ENCODE data around the gene FBXO42.
"Not testable (repeated sequence)": the region's sequence is repeated elsewhere in the genome, so short reads cannot be mapped to it uniquely, and the experiment has no call there.

FBXO42 gene

GRCh38 chr1:16241221-16241708 is 111.0 kb downstream of the FBXO42 start:
- DNase-seq, result no peak

DNA sequence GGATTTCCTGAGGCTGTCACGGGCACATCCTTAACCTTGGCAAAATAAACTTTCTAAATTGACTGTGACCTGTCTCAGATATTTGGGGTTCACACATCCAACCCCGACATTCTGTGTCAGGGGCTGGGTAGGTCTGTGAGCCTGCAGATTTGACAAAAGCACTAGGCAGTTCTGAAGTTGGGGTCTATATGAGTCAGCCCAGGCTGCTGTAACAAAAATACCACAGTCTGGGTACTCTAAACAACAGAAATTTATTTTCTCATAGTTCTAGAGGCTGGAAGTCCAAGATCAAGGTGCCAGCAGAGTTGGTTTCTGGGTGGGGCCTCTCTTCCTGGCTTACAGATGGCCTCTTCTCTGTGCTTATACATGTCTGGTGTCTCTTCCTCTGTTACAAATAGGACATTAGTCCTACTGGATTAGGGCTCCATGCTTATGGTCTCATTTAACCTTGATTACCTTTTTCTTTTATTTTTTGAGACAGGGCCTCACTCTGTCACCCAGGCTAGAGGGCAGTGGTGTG is 112.2 kb downstream of the FBXO42 start:
- no peak for DNase-seq

DNA sequence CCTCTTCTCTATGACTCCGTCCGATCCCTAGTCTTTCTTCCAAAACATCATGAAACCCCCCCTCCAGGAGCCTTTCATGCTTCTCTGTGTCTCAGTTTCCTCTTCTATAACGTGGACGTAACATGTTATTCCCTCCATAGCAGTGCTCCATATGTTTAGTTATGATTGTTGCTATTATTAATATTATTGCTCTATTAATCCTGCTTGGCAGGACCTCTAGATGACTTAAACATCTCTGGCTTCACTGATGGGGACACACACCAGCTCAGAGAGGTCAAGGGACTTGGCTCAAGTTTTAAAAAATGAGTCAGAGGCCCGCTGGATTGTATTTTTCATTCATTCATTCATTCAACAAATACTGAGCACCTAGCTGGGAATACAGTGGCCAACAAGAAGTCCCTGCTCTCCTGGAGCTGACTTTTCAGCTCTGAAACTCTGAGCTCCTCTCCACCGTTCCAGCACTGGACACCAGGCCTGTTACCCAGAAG is 114.9 kb downstream of the FBXO42 start:
- no peak for DNase-seq

- peak; percentile 91 for DNase-seq
Observed at GRCh38 chr1:16236511-16237342, 115.6 kb downstream of the FBXO42 start, which contains the start of gene CPLANE2. Gene CPLANE2, minus strand, starts transcription at chr1:16237183. Its CDS starts 441 bp downstream, at chr1:16236742.

DNA sequence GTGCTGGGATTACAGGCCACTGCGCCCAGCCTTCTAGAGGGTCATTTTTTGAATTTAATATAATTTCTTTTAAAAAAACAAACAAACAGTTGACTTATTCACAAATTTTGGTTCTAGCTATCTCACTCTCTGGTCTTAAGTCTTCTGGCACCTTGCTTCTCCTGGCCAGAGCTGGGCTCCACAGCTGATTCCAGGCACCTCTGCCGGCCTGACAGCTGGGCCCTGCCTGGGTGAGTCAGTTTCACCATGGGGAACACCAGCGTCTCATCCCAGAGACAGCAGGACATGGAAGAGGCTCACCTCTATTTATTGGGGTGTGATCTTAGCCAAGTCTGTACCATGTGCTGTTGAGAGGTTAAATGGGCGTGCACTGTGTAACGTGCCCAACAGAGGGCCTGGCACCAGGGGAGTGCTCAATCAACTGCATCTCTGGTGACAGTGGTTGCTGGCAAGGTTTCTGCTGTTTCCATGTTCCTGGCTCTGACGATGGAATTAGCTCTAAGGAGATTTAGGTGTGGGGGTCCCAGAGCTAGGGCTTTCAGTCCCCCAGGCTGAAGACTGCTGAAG is 116.3 kb downstream of the FBXO42 start:
- DNase-seq, result peak; percentile 37

DNA sequence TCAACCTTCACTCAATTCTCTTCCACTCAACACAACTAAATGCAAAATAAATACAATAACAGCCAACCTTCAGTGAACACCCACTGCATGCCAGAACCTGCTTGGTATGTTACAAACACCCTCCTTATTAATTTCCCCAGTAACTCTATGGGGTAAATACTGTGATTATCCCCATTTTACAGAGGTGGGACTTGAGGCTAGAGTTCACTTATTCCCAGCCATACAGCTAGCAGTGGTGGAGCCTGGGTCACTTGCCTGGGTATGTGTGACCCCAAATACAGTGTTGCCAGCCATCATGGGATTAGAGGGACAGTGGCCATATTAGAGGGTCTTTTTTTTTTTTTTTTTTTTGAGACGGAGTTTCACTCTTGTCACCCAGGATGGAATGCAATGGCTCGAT is 116.9 kb downstream of the FBXO42 start:
- DNase-seq, result no peak

DNA sequence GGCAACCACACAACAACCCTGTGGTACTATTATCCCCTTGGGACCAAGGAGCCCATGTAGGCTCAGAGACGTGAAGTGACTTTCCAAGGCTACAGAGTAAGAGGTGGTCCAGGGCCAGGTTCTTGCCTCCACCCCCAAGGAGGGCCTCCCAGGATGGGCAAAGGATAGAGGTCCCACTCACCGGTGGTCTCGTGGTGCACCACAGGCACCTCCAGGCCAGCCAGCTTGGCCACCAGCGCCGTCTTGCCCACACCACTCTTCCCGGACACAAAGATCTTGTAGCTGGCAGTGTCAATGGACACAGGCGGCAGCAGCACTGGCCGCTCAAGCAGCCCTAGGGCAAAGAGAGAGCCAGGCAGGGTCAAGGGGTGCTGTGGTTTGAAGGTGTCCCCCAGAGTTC is 118.8 kb downstream of the FBXO42 start:
- DNase-seq, result no peak

DNA sequence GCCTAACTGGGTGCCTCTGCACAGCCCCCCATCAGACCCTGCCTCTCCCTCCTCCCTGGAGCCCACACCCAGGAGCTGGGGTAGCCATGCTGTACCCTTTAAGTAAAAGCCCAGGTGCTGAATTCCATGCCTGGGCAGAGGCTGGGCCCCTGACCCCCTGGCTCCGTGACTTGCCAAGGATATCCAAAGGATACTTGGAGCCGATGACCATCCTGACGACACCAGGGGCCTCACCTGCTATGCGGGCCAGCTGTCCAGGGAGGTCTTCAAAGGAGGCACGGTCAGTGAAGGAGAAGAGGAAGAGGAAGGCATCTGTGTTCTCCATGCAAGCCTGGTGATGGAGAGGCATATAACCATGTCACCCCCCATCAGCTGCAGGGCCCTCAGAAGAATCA is 120.0 kb downstream of the FBXO42 start:
- DNase-seq, result no peak

DNA sequence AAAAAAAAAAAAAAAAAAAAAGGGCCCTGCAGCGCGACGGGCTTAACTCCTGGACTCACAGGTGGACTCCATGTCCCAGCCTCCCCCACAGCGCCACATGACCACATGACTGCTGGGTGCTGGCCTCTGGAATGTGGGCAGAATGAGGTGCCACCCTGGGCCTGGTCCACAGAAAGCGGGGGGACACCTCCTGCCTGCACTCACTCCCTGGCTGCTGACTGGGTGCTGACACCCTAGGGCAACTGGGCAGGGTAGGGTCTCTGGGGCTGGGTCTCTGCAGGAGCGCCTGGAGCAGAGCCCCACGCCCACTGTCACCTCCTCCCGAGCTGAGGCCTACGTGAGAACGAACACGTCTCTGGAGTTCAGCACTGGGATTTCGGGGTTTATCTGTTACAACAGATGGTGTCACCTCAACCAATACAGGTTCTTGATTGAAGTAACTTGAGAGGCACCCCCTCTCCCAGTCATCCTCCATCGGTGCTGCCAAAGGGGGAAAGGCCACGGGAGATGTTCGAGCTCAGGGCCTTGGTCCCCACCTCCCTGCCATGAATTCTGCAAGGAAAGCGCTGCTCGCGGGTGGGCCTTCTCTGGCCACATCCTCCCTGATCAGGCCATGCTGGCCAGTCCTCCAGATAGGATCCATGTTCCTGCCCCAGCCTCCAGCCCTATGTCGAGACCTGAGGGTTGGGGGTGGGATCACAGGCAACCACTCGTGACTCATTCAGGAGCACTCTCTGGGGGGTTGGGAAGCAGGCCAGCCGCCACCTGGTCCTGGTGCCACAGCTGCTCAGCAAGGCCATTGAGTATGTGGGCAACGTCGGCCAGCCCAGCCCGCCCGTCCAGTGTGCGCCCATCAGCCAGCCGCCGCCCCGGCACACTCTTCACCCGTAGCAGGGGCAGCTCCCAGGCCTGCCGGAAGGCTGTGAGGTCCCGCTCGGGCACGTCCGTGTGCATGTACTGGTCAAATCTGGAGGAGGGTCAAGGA is 120.7 kb downstream of the FBXO42 start:
- no peak for DNase-seq

DNA sequence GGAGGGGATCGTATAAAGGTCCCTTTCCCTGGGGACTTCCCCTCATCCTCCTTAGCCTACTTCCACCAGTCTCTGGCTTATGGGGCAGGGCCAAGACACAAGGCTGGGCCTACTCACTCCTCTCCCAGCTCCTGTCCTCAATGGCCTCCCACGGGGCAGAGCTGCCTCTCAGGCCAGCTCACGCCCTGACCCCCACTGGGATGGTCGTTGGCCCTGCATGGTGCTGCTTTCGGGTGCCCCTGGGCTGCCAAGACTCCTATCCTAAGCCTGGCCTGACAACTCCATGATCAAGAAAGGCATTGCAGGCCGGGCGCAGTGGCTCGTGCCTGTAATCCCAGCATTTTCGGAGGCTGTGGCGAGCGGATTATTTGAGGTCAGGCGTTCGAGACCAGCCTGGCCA is 121.5 kb downstream of the FBXO42 start:
- DNase-seq, result no peak

DNA sequence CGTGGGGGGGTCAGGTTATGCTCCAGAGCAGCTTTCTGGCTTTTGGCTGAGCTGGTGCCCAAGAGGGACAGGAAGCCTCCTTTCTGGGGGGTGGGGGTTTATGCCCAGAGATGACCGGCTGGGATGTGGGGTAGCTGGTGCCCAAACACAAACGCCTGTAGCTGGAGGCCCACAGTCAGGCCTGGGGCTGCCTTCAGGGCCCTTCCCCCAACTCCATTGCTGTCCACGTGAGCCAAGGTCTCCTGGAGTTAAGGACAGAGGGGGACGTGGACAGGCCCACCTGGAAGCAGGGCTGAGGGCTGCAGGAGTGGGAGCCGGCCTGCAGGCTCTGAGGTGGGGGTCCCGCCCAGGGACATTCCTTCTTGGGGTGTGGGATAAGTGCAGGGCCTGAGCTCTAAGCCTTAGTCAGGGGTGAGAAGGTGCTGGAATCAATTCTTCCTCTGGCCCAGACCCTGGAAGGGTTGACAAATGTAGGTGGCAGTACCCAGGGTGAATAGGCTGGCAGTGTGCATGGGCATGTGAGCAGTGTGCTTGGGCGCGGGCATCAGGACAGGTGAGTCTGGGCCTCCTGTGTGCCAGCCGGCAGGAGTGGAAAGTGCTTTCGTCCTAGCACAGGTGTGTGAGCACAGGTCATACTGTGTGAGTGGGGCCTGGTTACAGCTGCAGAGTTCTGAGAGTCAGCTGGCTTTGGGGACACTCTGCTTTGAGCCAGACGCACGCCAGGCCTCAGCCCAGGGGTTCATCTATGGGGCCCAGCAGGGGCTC is 122.1 kb downstream of the FBXO42 start:
- DNase-seq, result no peak

- no peak for DNase-seq
Observed at GRCh38 chr1:16226490-16227179, 125.6 kb downstream of the FBXO42 start.

- no peak for DNase-seq
Observed at GRCh38 chr1:16226129-16226489, 126.2 kb downstream of the FBXO42 start.

DNA sequence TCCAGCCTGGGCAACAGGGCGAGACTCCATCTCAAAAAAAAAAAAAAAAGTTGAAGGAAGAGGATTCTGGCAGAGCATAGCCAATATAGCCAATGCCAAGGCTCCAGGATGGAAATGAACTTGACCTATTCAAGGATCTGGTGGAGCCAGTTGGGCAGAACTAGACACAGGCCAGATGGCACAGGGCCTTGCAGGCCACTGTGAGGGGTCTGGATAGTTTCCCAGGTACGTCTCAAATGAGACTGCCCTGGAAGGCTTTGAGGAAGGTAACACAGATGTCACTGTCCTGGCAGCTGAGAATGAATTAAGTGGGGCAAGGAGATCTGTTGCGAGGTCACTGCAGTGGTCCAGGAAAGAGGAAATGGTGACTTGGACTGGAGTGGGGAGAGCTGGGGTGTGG is 127.8 kb downstream of the FBXO42 start:
- no peak for DNase-seq

GRCh38 chr1:16222716-16223115 is 129.6 kb downstream of the FBXO42 start:
- not testable (repeated sequence) for DNase-seq

GRCh38 chr1:16221499-16221898 is 130.8 kb downstream of the FBXO42 start:
- no peak for DNase-seq

- no peak for DNase-seq
Observed at GRCh38 chr1:16219968-16220500, 132.2 kb downstream of the FBXO42 start.

DNA sequence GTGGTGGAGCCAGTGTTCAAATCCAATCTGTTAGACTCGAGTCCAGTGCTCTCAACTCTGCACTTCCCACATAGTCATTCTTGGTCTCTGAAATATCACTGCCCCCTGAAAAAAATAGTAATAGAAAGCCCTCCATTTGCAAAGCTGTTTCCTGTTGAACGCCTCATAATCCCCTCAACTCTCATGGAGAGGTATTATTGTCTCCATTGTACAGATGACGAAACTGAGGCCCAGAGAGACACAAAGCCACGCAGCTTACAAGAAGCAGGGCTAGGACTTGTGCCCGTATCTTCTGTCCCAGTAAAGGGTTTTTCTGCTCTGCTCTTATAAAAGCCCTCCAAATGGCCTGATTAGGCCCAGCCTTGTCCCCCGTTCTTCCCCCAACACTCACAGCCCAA is 133.6 kb downstream of the FBXO42 start:
- DNase-seq, result no peak

DNA sequence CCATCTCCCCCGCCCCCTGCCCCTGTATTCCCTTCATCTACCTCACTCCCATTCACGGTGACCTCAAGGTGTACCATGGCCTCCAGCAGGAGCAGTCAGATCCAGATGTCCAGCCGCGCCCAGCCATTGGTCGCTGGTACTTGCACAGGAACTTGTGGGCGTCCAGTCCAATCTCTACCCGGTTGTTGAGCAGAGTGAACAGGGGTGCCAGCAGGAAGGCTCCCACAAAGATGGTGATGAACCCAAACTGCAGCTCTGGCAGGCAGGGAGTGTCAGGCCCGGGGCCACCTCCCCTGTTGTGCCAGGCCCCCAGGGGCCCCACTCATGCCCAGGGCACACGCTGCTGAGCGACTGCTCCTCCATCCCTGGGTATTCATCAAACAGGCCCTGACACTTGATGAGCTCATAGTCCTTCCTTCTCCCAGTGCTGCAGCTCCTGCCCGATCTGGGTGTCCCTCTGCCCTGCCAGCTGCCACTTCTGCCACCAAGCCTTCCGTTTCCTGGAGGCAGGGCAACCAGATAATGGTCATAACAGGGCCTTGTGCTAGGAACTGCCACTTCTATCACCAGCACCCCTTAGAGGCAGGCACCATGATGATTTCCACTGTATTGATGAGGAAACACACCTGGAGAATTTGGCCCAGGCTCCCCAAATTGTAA is 134.1 kb downstream of the FBXO42 start:
- DNase-seq, result no peak

DNA sequence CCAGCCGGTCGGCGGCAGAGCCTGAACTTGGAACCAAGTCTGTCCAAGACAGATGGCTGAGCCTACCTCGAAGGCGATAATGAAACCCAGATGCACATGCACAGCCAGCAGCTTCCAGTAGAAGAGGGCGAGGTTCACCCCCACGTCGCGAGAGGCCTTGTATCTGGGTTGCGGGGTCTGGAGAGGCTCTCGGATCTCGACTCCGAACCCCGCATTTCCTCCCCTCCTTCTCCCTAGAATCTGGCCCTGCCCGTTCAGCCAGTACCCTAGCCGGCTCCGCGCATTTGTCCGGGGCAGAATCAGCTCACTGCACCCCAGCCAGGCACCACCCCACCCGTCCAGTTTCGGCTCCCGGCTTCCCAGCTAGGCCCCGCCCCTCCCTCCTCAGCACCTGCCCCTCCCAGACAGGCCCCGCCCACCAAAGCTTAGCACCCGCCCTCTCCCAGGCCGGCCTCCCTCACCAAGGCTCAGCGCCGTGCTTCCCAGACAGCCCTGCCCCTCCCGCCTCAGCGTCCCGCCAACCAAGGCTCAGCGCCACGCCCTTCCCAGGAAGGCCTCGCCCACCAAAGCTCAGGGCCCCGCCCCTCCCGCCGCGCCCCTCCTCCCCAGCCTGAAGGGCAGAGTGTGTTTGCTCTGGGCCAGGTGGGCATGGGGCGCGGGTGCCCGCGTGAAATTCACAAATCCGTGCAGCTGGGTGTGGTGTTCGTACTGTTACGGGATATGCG is 135.1 kb downstream of the FBXO42 start:
- peak; percentile 91 for DNase-seq

Data from NCI-H146 (cell line).